NCI-H526 (cell line): ENCODE results near the gene TGM3.

ENCODE experiments used
- DNase-seq, 2 experiments: peaks; one replicate each; lab custom pipeline; 2025; lab: John Stamatoyannopoulos, UW

Gene TGM3

GRCh38 chr20:2380601-2381000, 84.8 kb downstream of the TGM3 start, which contains the start of gene TGM6:
Gene TGM6, plus strand, starts transcription at chr20:2380901. Its CDS starts 68 bp downstream, at chr20:2380969.
- no peak for DNase-seq

- DNase-seq, result no peak
Measured at GRCh38 chr20:2381303-2381702, 85.5 kb downstream of the TGM3 start.

- no peak for DNase-seq
Measured at GRCh38 chr20:2382833-2383232, 87.0 kb downstream of the TGM3 start.

GRCh38 chr20:2385026-2385425, 89.2 kb downstream of the TGM3 start:
- no peak for DNase-seq

- DNase-seq, result no peak
Measured at GRCh38 chr20:2385496-2385895, 89.7 kb downstream of the TGM3 start.

- no peak for DNase-seq
Measured at GRCh38 chr20:2386516-2387179, 90.8 kb downstream of the TGM3 start.

- DNase-seq, result peak; percentile 27 to 63
Measured at GRCh38 chr20:2387180-2387577, 91.4 kb downstream of the TGM3 start.

GRCh38 chr20:2387580-2387979, 91.8 kb downstream of the TGM3 start:
- no peak for DNase-seq
